Testis (tissue), 2 donors: ENCODE data around the gene PCBP3.

Experiments
- CTCF ChIP-seq, 3 experiments: fragments of 450-650 bp in 2 of 3; fragments of 200-600 bp in 1 of 3; sonication (generic) in 1 of 3; IDR thresholded peaks; one replicate each; pipeline ENCODE4 v1.5.1; 2016 to 2019; ENCODE audit warnings: antibody characterized with exemption in 3 of 3, mild to moderate bottlenecking in 2 of 3, moderate library complexity in 1 of 3
- POLR2A ChIP-seq: fragments of 450-650 bp; IDR thresholded peaks from one replicate; pipeline ENCODE4 v1.6.1; 2017; ENCODE audit warnings: antibody characterized with exemption, mild to moderate bottlenecking, moderate library complexity

DNA sequence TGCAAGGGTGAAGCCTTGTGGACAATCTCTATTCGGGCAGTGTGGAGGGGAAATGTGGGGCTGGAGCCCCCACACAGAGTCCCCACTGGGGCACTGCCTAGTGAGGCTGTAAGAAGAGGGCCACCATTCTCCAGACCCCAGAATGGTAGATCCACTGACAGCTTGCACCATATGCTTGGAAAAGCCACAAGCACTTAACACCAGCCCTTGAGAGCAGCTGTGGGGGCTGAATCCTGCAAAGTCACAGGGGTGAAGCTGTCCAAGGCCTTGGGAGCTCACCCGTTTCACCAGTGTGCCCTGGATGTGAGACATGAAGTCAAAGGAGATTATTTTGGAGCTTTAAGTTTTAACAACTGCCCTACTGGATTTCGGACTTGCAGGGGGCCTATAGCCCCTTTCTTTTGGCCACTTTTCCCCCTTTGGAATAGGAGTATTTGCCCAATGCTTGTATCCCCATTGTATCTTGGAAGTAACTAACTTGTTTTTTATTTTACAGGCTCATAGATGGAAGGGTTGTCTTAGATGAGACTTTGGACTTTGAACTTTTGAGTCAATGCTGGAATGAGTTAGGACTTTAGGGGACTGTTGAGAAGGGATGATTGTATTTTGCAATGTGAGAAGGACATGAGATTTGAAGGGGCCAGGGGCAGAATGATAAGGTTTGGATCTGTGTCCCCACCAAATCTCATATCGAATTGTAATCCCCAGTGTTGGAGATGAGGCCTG, 321.7 kb downstream of the PCBP3 start:
- TF ChIP-seq CTCF (IDR thresholded peaks at IDR 0.05) (no peak), POLR2A (no peak)
